Activated T-helper 17 cell treated with anti-CD3 and anti-CD28 coated beads, Interleukin-2, amount 50 U/mL, for 72 hours (primary cell): ENCODE data around the gene KIAA0930. TPM values are rescaled to one million over a fixed set of nuclear protein-coding genes. Genes with fewer than 3 reads are reported as not detected.

Experiments
- ATAC-seq: fragments of 150-1000 bp; cut with Tn5 transposase; replicated peaks from 2 replicates; pipeline ENCODE4 v1.10.0; 2021; ENCODE audit warnings: mild to moderate bottlenecking, moderate library complexity
- H3K27ac Mint-ChIP-seq: one replicate; pipeline ENCODE4 v1.8.0; 2022; ENCODE audit warnings: mixed read lengths
- H3K27me3 Mint-ChIP-seq: one replicate; pipeline ENCODE4 v1.8.0; 2022; ENCODE audit warnings: mixed read lengths
- H3K36me3 Mint-ChIP-seq: one replicate; pipeline ENCODE4 v1.8.0; 2022; ENCODE audit warnings: low read depth, mild to moderate bottlenecking, mixed read lengths
- H3K4me1 Mint-ChIP-seq: one replicate; pipeline ENCODE4 v1.8.0; 2022; ENCODE audit warnings: mixed read lengths
- H3K4me3 Mint-ChIP-seq: one replicate; pipeline ENCODE4 v1.8.0; 2022; ENCODE audit warnings: mild to moderate bottlenecking, mixed read lengths
- H3K9me3 Mint-ChIP-seq: one replicate; pipeline ENCODE4 v1.8.0; 2022; ENCODE audit warnings: mixed read lengths
- total RNA-seq, 2 donors: library from RNA; stranded (reverse); gene quantifications; one replicate each; pipeline ENCODE4 v1.2.3, GENCODE V29; 2022

KIAA0930 gene
- total RNA-seq, 2 donors from 2014 or later = 8.7 to 24.1 TPM

DNA sequence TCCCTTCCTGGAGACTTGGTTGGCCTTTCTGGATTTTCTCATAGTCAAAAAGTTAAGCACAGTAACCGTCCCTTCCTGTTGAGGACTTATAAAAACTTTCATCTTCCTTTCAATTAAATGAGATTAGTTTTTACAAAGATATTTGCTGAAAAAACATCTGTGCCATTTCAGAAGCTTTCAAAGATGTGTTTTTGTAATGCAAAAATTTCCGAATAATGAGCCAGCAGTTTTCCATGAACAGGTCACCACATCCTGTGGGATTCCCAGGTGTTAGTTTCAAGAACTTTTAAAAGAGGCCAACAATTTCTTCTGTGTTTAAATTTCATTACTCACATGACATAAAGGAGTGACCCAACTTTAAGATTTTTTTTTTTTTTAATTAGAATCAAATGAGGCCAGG lies 58.9 kb downstream of the KIAA0930 start:
- no peak for ATAC-seq
- peaks cover 12% of the 10 kb centered on the region for H3K4me1 Mint-ChIP-seq
- no peaks in the 10 kb centered on the region for H3K9me3 Mint-ChIP-seq
- peak overlapping the region; percentile 17 for H3K4me3 Mint-ChIP-seq
- no peaks in the 10 kb centered on the region for H3K27me3 Mint-ChIP-seq
- H3K36me3 Mint-ChIP-seq = peaks cover 100% of the 10 kb centered on the region
- peak overlapping the region; percentile 79 for H3K27ac Mint-ChIP-seq

DNA sequence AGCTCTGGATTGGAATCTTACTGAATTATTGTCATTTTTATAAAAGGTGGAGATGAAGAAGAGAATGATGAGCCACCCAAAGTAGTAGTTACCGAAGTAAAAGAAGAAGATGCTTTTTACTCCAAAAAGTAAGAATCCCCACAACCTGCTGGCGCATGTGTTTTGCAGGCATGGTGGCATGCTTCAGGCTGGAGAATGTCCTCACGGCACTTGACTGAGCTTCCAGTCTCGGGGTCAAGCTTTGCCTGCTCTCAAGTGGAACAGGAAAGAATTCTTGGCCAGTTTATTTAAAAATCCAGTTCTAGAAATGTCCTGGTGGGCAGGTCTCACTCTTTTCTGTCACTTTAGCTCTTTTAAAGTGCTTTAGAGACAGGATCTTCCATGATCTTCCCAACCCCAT lies 59.5 kb downstream of the KIAA0930 start:
- H3K36me3 Mint-ChIP-seq = peaks cover 100% of the 10 kb centered on the region
- no peaks in the 10 kb centered on the region for H3K9me3 Mint-ChIP-seq
- no peak for ATAC-seq
- H3K27ac Mint-ChIP-seq = peak overlapping the region; percentile 79
- peaks cover 11% of the 10 kb centered on the region for H3K4me1 Mint-ChIP-seq
- peak overlapping the region; percentile 17 for H3K4me3 Mint-ChIP-seq
- H3K27me3 Mint-ChIP-seq = no peaks in the 10 kb centered on the region

DNA sequence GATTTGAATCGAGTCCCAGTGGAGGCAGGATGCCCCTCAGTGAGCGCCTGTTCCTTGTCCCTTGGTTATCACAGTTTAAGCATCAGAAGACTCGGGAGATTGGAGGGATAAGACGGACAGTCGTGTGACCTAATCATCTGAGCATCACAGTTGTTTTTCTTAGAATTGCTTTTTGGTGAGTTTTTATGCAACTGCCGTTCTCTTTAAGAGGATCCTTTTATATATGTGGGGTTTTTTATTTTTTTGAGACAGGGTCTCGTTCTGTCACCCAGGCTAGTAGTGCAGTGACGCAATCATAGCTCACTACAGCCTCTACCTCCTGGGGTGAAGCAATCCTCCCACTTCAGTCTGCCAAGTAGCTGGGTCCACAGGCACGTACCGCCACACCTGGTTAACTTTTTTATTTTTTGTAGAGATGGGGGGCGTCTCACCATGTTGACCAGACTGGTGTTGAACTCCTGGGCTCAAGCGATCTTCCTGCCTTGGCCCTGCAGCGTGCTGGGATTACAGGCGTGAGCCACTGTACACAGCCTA lies 60.5 kb downstream of the KIAA0930 start:
- Mint-ChIP-seq H3K4me1 (peaks cover 10% of the 10 kb centered on the region), H3K4me3 (no peak overlapping the region), H3K27ac (peak overlapping the region; percentile 62), H3K9me3 (no peaks in the 10 kb centered on the region), H3K36me3 (peaks cover 100% of the 10 kb centered on the region), H3K27me3 (no peaks in the 10 kb centered on the region)
- no peak for ATAC-seq

DNA sequence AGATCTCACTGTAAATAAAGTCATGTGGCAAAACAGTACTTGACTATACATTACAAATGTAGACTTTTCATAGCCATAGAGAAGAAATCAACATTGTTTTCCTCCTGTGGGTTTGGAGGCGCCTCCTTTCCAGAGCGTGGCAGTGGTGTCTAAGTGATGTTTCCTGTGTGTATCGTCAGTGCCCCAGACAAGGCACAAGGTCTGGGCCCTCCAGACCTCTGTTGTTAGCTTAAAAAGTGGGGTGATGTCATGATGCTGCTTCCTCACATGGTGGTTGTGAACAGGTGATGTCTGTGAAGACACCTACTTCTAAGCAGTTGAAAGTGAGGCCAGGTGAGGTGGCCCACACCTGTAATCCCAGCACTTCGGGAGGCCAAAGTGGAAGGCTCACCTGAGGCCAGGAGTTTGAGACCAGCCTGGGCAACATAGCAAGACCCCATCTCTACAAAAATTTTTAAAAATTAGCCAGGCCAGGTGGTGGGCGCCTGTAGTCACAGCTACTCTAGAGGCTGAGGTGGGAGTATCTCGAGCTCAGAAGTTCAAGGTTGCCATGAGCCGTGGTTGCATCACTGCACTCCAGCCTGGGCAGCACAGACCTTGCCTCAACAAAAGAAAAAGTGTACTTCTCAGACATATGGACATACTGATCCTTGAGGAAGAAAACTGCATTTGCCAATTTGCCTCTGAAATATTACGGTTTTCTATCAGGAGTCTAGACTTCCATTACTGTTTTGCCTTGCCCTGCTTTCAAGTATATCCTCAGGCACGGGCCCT lies 61.2 kb downstream of the KIAA0930 start:
- peaks cover 100% of the 10 kb centered on the region for H3K36me3 Mint-ChIP-seq
- H3K9me3 Mint-ChIP-seq = no peaks in the 10 kb centered on the region
- peak; percentile 55 for ATAC-seq
- peak overlapping the region; percentile 29 for H3K4me3 Mint-ChIP-seq
- peak overlapping the region; percentile 62 for H3K27ac Mint-ChIP-seq
- peaks cover 18% of the 10 kb centered on the region for H3K4me1 Mint-ChIP-seq
- no peaks in the 10 kb centered on the region for H3K27me3 Mint-ChIP-seq

DNA sequence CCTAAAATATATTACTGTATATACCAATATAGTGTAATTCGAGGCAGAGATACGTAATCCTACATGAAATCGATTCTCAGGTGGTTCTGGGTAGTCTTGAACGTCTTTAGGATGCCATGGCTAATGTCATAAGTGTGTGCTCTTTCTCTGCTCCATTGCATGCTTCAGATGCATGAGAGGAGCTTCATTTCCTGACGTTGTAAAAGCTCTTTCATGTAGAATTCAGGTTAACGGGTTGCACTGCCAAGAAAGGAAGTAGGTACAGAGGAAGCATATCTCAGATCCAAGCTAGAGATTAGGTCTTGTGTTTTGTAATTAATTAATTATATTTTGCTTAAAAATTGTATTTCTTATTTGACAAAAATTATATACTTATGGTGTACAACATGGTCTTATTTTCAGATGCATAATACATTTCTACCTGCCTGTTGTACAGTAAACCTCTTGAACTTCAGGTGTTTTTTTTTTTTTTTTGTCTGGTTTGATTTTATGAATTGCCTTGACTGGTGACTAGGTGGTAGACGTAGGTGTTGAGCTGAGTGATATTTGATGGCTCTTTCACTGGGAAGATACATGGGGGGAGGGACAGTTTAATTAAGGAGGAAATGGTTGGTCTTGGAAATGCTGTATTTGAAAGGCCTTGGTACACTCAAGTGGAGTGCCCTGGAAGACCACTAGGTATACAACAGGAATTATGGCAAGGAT lies 67.7 kb downstream of the KIAA0930 start:
- no peaks in the 10 kb centered on the region for H3K27me3 Mint-ChIP-seq
- H3K36me3 Mint-ChIP-seq = peaks cover 100% of the 10 kb centered on the region
- H3K4me1 Mint-ChIP-seq = peaks cover 49% of the 10 kb centered on the region
- no peaks in the 10 kb centered on the region for H3K9me3 Mint-ChIP-seq
- H3K4me3 Mint-ChIP-seq = peak overlapping the region; percentile 38
- ATAC-seq = no peak
- peak overlapping the region; percentile 40 for H3K27ac Mint-ChIP-seq

DNA sequence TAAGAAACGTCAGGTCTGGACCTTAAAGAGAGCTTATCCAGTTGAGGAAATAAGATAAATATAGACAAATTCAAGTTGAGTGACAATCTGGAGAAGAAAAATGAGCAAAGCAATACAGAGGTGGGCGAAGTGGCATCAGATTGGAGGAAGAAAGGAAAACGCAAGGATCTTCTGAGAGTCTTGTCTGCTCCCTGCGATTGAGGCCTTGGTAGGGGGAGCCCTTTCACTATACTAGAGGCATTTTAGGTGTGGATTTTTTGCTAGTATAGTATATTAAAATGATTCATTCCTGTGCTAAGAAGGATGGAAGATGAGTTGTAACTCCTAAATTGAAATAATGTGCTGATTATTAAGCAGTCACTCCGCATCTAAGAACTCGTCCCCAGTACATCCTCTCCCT lies 68.9 kb downstream of the KIAA0930 start:
- H3K4me1 Mint-ChIP-seq = peaks cover 49% of the 10 kb centered on the region
- no peaks in the 10 kb centered on the region for H3K9me3 Mint-ChIP-seq
- peaks cover 98% of the 10 kb centered on the region for H3K36me3 Mint-ChIP-seq
- H3K27ac Mint-ChIP-seq = peak overlapping the region; percentile 40
- peak overlapping the region; percentile 38 for H3K4me3 Mint-ChIP-seq
- no peak for ATAC-seq
- H3K27me3 Mint-ChIP-seq = no peaks in the 10 kb centered on the region

DNA sequence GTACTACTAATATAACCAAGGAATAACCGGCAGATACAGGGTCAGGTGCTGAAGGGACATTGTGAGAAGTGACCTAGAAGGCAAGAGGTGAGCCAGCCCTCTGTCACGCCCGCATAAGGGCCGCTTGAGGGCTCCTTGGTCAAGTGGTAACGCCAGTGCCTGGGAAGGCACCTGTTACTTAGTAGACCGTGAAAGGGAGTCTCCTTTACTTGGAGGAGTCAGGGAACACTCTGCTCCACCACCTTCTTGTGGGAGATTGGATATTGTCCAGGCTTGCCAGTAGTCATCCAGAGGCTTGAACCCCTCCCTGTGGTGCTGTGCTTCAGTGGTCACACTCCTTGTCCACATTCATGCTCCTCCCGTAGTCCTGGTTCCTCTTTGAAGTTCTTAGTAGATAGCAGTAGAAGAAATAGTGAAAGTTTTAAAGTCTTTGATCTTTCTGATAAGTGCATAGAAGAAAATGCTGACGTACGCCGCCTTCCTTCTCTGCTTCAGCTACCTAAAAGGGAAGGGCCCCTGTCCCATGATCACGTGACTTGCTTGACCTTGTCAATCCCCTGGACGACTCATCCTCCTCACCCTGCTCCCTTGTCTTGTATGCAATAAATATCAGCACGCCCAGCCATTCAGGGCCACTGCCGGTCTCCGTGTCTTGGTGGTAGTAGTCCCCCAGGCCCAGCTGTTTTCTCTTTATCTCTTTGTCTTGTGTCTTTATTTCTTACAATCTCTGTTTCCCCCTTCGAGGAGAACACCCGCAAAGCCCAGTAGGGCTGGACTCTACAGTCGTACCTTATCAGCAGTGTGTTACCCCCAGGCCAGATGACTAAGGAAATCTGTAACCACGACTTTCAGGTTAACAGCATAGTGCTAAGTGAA lies 70.9 kb downstream of the KIAA0930 start:
- Mint-ChIP-seq H3K9me3 (no peaks in the 10 kb centered on the region), H3K4me3 (peak overlapping the region; percentile 71), H3K4me1 (peaks cover 40% of the 10 kb centered on the region), H3K27me3 (no peaks in the 10 kb centered on the region), H3K36me3 (peaks cover 98% of the 10 kb centered on the region), H3K27ac (peak overlapping the region; percentile 83)
- peak; percentile 98 for ATAC-seq

DNA sequence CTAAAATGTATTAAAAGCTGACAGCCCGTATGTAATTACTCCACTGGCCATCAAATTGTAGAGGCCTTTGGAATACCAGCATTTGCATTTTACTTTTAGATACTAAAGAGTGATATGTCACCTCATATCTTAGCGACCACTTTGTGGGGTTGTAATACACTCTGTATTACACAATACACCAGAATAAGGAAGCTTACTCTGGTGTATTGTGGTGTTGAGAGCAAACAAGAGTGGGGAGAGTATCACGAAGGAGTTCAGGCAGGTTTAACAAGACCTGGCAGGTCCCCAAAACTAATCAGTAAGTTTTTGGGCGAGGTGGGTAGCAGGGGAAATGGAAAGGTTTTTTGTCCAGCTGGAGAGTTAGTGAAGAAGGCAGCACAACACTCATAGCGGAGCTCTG lies 73.8 kb downstream of the KIAA0930 start:
- Mint-ChIP-seq H3K27ac (no peak overlapping the region), H3K9me3 (no peaks in the 10 kb centered on the region), H3K4me1 (peaks cover 28% of the 10 kb centered on the region), H3K4me3 (peak overlapping the region; percentile 99), H3K36me3 (peaks cover 86% of the 10 kb centered on the region), H3K27me3 (no peaks in the 10 kb centered on the region)
- no peak for ATAC-seq

DNA sequence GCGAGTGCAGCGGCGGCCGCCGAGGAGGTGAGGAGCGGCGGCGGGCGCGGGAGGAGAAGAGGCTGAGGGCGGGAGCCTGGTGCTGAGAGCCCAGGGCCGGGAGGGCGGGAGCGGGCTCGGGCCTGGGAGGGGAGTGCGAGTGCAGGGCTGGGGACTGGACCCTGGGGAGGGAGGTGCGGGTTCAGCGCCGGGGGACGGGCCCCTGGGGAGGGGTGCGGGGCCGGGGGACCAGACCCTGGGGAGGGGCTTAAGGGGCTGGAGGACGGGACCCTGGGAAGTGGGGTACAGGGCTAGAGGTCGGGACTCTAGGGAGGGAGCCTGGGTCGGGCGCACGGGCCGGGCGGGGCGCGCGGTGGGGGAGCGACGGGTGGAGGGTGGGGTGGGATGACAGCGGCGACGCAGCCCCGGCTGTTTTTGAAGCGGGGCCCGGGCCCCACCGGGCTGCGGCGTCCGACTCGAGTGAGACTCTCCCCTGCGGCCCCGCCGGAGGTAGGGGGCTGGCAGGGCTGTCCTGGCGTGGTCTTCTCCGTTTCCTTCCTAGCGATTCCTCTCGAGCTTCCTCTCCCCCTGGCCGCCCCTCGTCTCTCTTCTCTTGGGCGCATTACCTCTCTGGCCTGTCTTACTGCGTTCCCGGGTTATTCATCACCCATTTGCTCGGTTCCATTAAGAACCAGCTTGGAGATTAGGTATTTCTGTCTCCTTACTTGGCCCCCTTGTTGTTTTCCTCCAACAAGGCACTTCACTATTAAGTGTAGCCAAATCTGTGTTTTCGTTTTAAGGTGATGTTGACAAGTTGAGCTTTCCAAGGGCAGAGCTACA lies 76.2 kb downstream of the KIAA0930 start:
- H3K9me3 Mint-ChIP-seq = no peaks in the 10 kb centered on the region
- H3K27me3 Mint-ChIP-seq = no peaks in the 10 kb centered on the region
- peak; percentile 29 for ATAC-seq
- H3K27ac Mint-ChIP-seq = peak overlapping the region; percentile 98
- peaks cover 65% of the 10 kb centered on the region for H3K36me3 Mint-ChIP-seq
- H3K4me1 Mint-ChIP-seq = peaks cover 16% of the 10 kb centered on the region
- H3K4me3 Mint-ChIP-seq = peak overlapping the region; percentile 99

DNA sequence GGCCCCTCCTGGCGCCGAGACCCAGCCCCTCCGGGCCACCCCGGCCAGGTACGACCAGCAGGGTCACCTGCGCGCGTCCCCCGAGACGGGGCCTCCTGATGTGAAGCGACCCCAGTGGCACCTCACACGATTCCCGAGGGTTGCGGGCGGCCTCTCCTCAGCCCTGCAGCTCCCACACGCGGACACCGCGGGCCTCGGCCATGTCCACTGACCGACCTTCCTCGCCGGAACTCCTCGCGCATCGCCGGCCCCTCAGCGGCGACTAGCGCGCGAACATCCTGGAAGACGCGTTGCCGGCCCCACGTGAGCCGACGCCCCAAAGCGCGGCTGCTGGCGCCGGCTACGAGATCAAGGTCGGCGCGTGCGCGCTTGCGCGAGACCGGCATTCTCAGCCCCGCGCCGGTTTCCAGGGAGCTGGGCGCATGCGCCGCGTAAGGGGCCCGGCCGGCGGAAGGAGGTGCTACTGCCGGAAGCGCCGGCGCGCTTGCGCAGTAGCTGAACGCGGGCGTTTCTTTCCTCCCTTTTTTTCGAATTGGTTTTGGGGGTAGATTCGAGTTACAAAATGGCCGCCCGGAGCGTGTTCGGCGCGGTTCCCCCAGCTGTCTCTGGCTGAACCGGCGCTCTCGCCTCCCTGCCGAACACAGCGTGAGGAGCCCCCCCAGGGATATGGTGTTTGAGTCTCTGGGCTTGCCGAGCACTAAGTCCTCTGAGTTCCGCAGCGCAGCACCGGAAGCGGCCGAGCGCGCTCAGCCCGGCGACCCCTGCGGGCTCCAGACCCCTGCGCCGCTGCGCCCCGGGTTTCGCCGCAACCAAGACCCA lies 77.0 kb downstream of the KIAA0930 start, which contains the start of gene NUP50:
NUP50 (plus strand) TSS at position 475 of the 819 bp plus-strand sequence. CDS start 4,253 bp downstream, outside the sequence.
- Mint-ChIP-seq H3K9me3 (no peaks in the 10 kb centered on the region), H3K4me3 (peak within 1 kb of the TSS; percentile 99), H3K27me3 (no peaks in the 10 kb centered on the region), H3K4me1 (peaks cover 16% of the 10 kb centered on the region), H3K36me3 (peaks cover 57% of the 10 kb centered on the region), H3K27ac (peak within 1 kb of the TSS; percentile 98)
- peak; percentile 91 for ATAC-seq

DNA sequence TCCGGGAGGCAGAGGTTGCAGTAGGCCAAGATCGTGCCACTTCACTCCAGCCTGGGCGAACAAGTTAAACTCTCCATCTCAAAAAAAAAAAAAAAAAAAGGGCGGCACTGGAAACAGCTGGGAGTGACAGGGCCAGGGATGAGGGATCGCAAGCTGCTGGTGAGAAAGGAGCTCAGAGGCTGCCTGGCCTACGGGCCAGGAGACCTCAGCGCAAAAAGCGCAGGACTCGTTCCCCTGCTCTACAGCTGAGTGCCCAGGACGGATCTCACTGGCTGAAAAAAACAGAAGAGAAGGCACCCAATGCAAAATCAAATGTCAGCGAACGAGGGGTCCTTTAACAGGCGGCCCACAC lies 77.6 kb downstream of the KIAA0930 start:
- Mint-ChIP-seq H3K36me3 (peaks cover 56% of the 10 kb centered on the region), H3K4me3 (peak overlapping the region; percentile 99)

DNA sequence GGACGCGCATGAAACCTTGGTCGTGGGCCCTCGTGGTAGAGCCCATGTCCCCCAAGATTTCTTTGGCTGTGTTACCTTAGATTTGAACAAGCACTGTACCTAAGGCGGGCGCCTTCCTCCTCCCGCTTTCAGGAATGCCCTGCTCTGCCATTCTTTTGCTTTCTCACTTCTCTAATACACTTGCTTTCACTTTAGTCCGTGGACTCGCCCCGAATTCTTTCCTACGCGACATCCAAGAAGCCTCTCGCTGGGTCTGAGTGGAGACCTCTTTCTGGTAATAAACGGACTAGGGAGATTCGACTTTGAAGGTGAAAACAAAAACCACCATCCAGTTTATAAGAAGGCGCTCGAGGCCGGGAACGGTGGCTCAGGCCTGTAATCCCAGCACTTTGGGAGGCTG lies 78.2 kb downstream of the KIAA0930 start:
- no peak for ATAC-seq
- H3K9me3 Mint-ChIP-seq = no peaks in the 10 kb centered on the region
- peak overlapping the region; percentile 99 for H3K4me3 Mint-ChIP-seq
- H3K27me3 Mint-ChIP-seq = no peaks in the 10 kb centered on the region
- peaks cover 11% of the 10 kb centered on the region for H3K4me1 Mint-ChIP-seq
- peak overlapping the region; percentile 93 for H3K27ac Mint-ChIP-seq
- H3K36me3 Mint-ChIP-seq = peaks cover 58% of the 10 kb centered on the region

More for the DNA sequence above, 77.6 kb downstream of the KIAA0930 start:
- H3K4me1 Mint-ChIP-seq = peaks cover 11% of the 10 kb centered on the region
- no peaks in the 10 kb centered on the region for H3K9me3 Mint-ChIP-seq
- ATAC-seq = peak; percentile 20
- H3K27me3 Mint-ChIP-seq = no peaks in the 10 kb centered on the region
- H3K27ac Mint-ChIP-seq = peak overlapping the region; percentile 93
